ENCODE data around the gene MTAP.

The MTAP gene

GRCh38 chr9:21812415-21812814 lies 10.0 kb downstream of the MTAP start:
- Histone ChIP-seq H3K4me2 (ENCODE audit: low read depth, low read length, poor library complexity, severe bottlenecking) (no peak overlapping the region), H3K9ac (ENCODE audit: low read depth, low read length, poor library complexity, severe bottlenecking) (no peak overlapping the region), H3K4me1 (ENCODE audit: insufficient read depth, low read length, poor library complexity, severe bottlenecking) (peaks cover 11% of the 10 kb centered on the region), H3K36me3 (ENCODE audit: insufficient read depth, low read length) (peaks cover 27% of the 10 kb centered on the region; the same call in 1 of the 2 replicates), H4K20me1 (ENCODE audit: insufficient read depth, low read length, poor library complexity, severe bottlenecking) (peaks cover 22% of the 10 kb centered on the region), H3K4me3 (ENCODE audit: low read length, poor library complexity, severe bottlenecking) (no peak overlapping the region), H3K9me3 (ENCODE audit: insufficient read depth, low read depth, low read length) (no peaks in the 10 kb centered on the region), H3K79me2 (ENCODE audit: insufficient read depth, low read length) (peaks cover 45% of the 10 kb centered on the region), H3F3A (ENCODE audit: low read depth) (no peaks in the 10 kb centered on the region), H3K9me2 (replicated peaks; ENCODE audit: low read depth, low read length) (no peaks in the 10 kb centered on the region), H2AFZ (ENCODE audit: low read length) (no peak overlapping the region), H3K27me3 (ENCODE audit: insufficient read depth, low read length, poor library complexity, severe bottlenecking) (no peaks in the 10 kb centered on the region)
- TF ChIP-seq EZH2phosphoT487 (IDR thresholded peaks at IDR 0.05; ENCODE audit: borderline replicate concordance) (no peak), CTCF (conservative IDR thresholded peaks at IDR 0.05; ENCODE audit: low read length) (no peak)

DNA sequence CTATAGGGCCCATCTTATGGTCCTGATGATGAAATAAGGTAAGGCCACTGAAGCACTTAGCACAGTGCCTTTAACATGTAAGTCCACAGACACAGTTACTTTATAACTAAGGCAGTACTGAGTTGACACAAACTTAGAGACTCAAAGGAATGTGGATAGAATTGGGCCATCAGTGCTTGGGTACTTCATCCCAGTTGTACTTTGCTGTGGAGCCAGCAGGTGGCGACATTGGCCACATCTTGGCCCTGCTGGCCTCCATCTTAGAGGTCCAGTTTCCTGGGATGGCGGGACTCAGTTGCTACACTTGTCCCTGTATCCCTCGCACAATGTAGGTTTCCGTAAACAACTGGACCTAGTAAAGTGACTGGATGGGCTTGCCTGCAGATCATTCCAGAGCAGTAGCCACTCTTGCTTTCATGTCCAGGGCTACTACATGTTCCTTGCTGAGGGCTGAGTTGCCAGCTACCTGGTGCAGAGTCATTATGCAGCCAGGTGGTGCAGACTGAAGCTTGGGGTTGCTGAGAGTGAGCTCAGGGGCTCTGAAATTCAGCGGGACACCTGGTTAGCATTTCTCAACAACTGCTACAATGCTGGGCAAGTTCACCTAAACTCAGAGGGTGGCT lies 10.6 kb downstream of the MTAP start:
- peaks cover 34% of the 10 kb centered on the region; the same call in 1 of the 2 replicates for H3K36me3 ChIP-seq (ENCODE audit: insufficient read depth, low read length)
- peak overlapping the region; percentile 78 for H3K4me2 ChIP-seq (ENCODE audit: low read depth, low read length, poor library complexity, severe bottlenecking)
- H3K9me3 ChIP-seq (ENCODE audit: insufficient read depth, low read depth, low read length), result no peaks in the 10 kb centered on the region
- TF ChIP-seq EZH2phosphoT487 (IDR thresholded peaks at IDR 0.05; ENCODE audit: borderline replicate concordance), result no peak
- TF ChIP-seq CTCF (conservative IDR thresholded peaks at IDR 0.05; ENCODE audit: low read length), result peak; percentile 73
- no peak overlapping the region for H2AFZ ChIP-seq (ENCODE audit: low read length)
- peak overlapping the region; percentile 59 for H3K4me3 ChIP-seq (ENCODE audit: low read length, poor library complexity, severe bottlenecking)
- H3K27me3 ChIP-seq (ENCODE audit: insufficient read depth, low read length, poor library complexity, severe bottlenecking), result no peaks in the 10 kb centered on the region
- peak overlapping the region; percentile 16 for H3K9ac ChIP-seq (ENCODE audit: low read depth, low read length, poor library complexity, severe bottlenecking)
- peaks cover 38% of the 10 kb centered on the region for H3K79me2 ChIP-seq (ENCODE audit: insufficient read depth, low read length)
- H4K20me1 ChIP-seq (ENCODE audit: insufficient read depth, low read length, poor library complexity, severe bottlenecking), result peaks cover 16% of the 10 kb centered on the region
- H3K9me2 ChIP-seq (replicated peaks; ENCODE audit: low read depth, low read length), result no peaks in the 10 kb centered on the region
- H3K4me1 ChIP-seq (ENCODE audit: insufficient read depth, low read length, poor library complexity, severe bottlenecking), result peaks cover 7% of the 10 kb centered on the region
- no peaks in the 10 kb centered on the region for H3F3A ChIP-seq (ENCODE audit: low read depth)

- H3K27me3 ChIP-seq (ENCODE audit: insufficient read depth, low read length, poor library complexity, severe bottlenecking), result no peaks in the 10 kb centered on the region
- no peak overlapping the region for H2AFZ ChIP-seq (ENCODE audit: low read length)
- H3K36me3 ChIP-seq (ENCODE audit: insufficient read depth, low read length), result peaks cover 38% of the 10 kb centered on the region; the same call in 1 of the 2 replicates
- no peaks in the 10 kb centered on the region for H3K9me2 ChIP-seq (replicated peaks; ENCODE audit: low read depth, low read length)
- peak overlapping the region; percentile 78 for H3K4me2 ChIP-seq (ENCODE audit: low read depth, low read length, poor library complexity, severe bottlenecking)
- no peaks in the 10 kb centered on the region for H3F3A ChIP-seq (ENCODE audit: low read depth)
- H3K79me2 ChIP-seq (ENCODE audit: insufficient read depth, low read length), result peaks cover 31% of the 10 kb centered on the region
- peaks cover 7% of the 10 kb centered on the region for H3K4me1 ChIP-seq (ENCODE audit: insufficient read depth, low read length, poor library complexity, severe bottlenecking)
- peak overlapping the region; percentile 16 for H3K9ac ChIP-seq (ENCODE audit: low read depth, low read length, poor library complexity, severe bottlenecking)
- TF ChIP-seq EZH2phosphoT487 (IDR thresholded peaks at IDR 0.05; ENCODE audit: borderline replicate concordance), result no peak
- peak; percentile 63 for TF ChIP-seq CTCF (conservative IDR thresholded peaks at IDR 0.05; ENCODE audit: low read length)
- peaks cover 14% of the 10 kb centered on the region for H4K20me1 ChIP-seq (ENCODE audit: insufficient read depth, low read length, poor library complexity, severe bottlenecking)
- no peaks in the 10 kb centered on the region for H3K9me3 ChIP-seq (ENCODE audit: insufficient read depth, low read depth, low read length)
- peak overlapping the region; percentile 59 for H3K4me3 ChIP-seq (ENCODE audit: low read length, poor library complexity, severe bottlenecking)
Measured at GRCh38 chr9:21813575-21814473, 11.4 kb downstream of the MTAP start.
